HepG2 (cell line): ENCODE data around the gene PDLIM4. TPM values are rescaled to one million over a fixed set of nuclear protein-coding genes. Genes with fewer than 3 reads are reported as not detected.

Experiments
- DR1 ChIP-seq: sonication (generic); formaldehyde crosslinking; IDR thresholded peaks from 2 replicates; pipeline ENCODE4 v1.8.0; 2021; ENCODE audit warnings: mild to moderate bottlenecking, missing genetic modification reagents, inconsistent platforms
- HMGA1 ChIP-seq: sonication (generic); formaldehyde crosslinking; conservative IDR thresholded peaks from 2 replicates; pipeline ENCODE4 v1.4.0; 2020; ENCODE audit warnings: missing genetic modification reagents
- NFATC3 ChIP-seq: sonication (generic); formaldehyde crosslinking; IDR thresholded peaks from 2 replicates; pipeline ENCODE4 v1.5.1; 2020; ENCODE audit warnings: mild to moderate bottlenecking, missing genetic modification reagents
- REL ChIP-seq: sonication (generic); formaldehyde crosslinking; conservative IDR thresholded peaks from 2 replicates; pipeline ENCODE4 v1.8.0; 2022; ENCODE audit warnings: mild to moderate bottlenecking, missing genetic modification reagents, moderate library complexity
- RFX1 ChIP-seq: fragments of 450-650 bp; IDR thresholded peaks from 2 replicates; pipeline ENCODE4 v1.6.1; 2017
- ZFP37 ChIP-seq: sonication (generic); formaldehyde crosslinking; IDR thresholded peaks from 2 replicates; pipeline ENCODE4 v1.4.0; 2020; ENCODE audit warnings: missing genetic modification reagents, borderline replicate concordance
- ZNF430 ChIP-seq: sonication (generic); formaldehyde crosslinking; IDR thresholded peaks from 2 replicates; pipeline ENCODE4 v1.9.0; 2021; ENCODE audit warnings: mild to moderate bottlenecking, missing genetic modification reagents
- ZNF619 ChIP-seq: sonication (generic); formaldehyde crosslinking; IDR thresholded peaks from 2 replicates; pipeline ENCODE4 v1.4.0; 2020; ENCODE audit warnings: mild to moderate bottlenecking, missing genetic modification reagents
- ZNF674 ChIP-seq: sonication (generic); formaldehyde crosslinking; IDR thresholded peaks from 2 replicates; pipeline ENCODE4 v1.5.0; 2020; ENCODE audit warnings: low read depth, mild to moderate bottlenecking, missing genetic modification reagents
- polyA plus RNA-seq, 8 experiments: library from polyadenylated mRNA; depleted of rRNA in 3 of 8; stranded (reverse) in 7 of 8; unstranded in 1 of 8; fragments of >200 nt; fragmentation: Illumina TruSeq in 4 of 8; extraction: Trizol in 4 of 8; gene quantifications; 2 replicates each; pipeline versions ENCODE4 v1.2.1 to v1.2.3, GENCODE V29; 2011 to 2016; ENCODE audit warnings: low read depth in 4 of 8, missing spikeins in 1 of 8, mixed read lengths in 1 of 8; ENCODE audit not compliant: insufficient read depth in 1 of 8
- total RNA-seq, 5 experiments: library from RNA; depleted of rRNA; stranded (reverse); fragments of >200 nt; fragmentation: Illumina TruSeq; extraction: Trizol; gene quantifications; 2 replicates each; pipeline ENCODE4 v1.2.3, GENCODE V29; 2016; ENCODE audit warnings: low read depth in 1 of 5
- TF ChIP-seq, protein P1 (sequence below): sonication (generic); formaldehyde crosslinking; IDR thresholded peaks from 2 replicates; pipeline ENCODE4 v1.4.0; 2020; ENCODE audit warnings: missing genetic modification reagents
- TF ChIP-seq, protein P2 (sequence below): sonication (generic); formaldehyde crosslinking; IDR thresholded peaks from 2 replicates; pipeline ENCODE4 v1.8.0; 2022; ENCODE audit warnings: missing genetic modification reagents, mild to moderate bottlenecking, borderline replicate concordance
- TF ChIP-seq, protein P3 (sequence below): sonication (generic); formaldehyde crosslinking; IDR thresholded peaks from 2 replicates; pipeline ENCODE4 v1.4.0; 2020; ENCODE audit warnings: low read depth, missing genetic modification reagents
- TF ChIP-seq, protein P4 (sequence below): IDR thresholded peaks from 2 replicates; pipeline ENCODE4 v1.6.1; 2016
- TF ChIP-seq, protein P5 (sequence below): sonication (generic); formaldehyde crosslinking; IDR thresholded peaks from 2 replicates; pipeline ENCODE4 v1.5.1; 2020; ENCODE audit warnings: missing genetic modification reagents, mild to moderate bottlenecking, borderline replicate concordance
- TF ChIP-seq, protein P6 (sequence below): IDR thresholded peaks from 2 replicates; pipeline ENCODE4 v1.6.1; 2016; ENCODE audit warnings: control low read depth

PDLIM4 gene
- total and polyA plus RNA-seq, 2 of the 13 experiments (the other 11 are each of a cell fraction or from before 2014, with no cell fraction given) = 1.1 to 2.3 TPM

DNA sequence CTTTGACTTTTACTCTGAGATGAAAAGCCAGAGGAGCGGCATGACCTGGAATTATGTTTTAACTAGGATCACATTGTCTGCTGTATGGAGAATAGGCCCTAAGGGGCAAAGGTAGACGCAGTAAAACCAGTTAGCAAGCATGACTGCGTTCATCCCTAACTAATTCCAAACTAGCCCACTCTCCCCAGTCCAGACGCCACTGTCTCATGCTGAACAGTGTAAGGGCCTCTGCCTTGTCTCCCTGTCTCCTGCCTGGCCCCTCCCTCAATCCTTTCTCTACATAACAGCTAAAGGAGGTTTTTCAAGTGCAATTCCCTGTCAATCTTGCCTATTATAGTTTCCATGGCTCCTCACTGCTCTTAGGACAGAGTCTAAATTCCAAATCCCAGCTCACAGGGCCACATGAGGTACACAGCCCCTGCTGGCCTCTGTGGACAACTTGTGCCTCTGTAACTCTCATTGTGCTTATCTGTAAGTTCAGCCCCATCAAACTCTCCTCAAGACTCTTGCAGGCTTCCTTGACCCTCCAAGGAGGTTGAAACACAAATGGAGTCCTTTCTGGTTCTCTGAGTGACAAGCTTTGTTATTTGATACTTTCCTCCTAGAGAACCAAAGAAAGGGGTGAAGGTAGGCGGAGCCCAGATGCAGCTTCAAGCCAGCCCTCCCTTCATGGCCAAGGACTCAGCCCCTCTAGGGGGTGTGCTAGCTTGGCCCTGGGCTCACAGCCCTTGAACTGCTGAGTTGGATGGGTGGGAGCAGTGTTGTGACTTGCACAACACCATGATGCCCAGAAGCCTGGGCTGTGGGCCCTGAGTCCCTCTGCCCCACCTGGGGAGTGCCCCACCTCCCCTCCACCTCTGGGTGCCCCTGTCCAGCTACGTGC is 20.7 kb downstream of the PDLIM4 start (continued):
- TF ChIP-seq, protein P1, sequence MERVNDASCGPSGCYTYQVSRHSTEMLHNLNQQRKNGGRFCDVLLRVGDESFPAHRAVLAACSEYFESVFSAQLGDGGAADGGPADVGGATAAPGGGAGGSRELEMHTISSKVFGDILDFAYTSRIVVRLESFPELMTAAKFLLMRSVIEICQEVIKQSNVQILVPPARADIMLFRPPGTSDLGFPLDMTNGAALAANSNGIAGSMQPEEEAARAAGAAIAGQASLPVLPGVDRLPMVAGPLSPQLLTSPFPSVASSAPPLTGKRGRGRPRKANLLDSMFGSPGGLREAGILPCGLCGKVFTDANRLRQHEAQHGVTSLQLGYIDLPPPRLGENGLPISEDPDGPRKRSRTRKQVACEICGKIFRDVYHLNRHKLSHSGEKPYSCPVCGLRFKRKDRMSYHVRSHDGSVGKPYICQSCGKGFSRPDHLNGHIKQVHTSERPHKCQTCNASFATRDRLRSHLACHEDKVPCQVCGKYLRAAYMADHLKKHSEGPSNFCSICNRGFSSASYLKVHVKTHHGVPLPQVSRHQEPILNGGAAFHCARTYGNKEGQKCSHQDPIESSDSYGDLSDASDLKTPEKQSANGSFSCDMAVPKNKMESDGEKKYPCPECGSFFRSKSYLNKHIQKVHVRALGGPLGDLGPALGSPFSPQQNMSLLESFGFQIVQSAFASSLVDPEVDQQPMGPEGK = no peak
- no peak for TF ChIP-seq ZNF674 (CRISPR knock-in tag)
- no peak for TF ChIP-seq NFATC3
- TF ChIP-seq, protein P2, sequence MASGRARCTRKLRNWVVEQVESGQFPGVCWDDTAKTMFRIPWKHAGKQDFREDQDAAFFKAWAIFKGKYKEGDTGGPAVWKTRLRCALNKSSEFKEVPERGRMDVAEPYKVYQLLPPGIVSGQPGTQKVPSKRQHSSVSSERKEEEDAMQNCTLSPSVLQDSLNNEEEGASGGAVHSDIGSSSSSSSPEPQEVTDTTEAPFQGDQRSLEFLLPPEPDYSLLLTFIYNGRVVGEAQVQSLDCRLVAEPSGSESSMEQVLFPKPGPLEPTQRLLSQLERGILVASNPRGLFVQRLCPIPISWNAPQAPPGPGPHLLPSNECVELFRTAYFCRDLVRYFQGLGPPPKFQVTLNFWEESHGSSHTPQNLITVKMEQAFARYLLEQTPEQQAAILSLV (CRISPR knock-in tag) = no peak
- TF ChIP-seq, protein P3, sequence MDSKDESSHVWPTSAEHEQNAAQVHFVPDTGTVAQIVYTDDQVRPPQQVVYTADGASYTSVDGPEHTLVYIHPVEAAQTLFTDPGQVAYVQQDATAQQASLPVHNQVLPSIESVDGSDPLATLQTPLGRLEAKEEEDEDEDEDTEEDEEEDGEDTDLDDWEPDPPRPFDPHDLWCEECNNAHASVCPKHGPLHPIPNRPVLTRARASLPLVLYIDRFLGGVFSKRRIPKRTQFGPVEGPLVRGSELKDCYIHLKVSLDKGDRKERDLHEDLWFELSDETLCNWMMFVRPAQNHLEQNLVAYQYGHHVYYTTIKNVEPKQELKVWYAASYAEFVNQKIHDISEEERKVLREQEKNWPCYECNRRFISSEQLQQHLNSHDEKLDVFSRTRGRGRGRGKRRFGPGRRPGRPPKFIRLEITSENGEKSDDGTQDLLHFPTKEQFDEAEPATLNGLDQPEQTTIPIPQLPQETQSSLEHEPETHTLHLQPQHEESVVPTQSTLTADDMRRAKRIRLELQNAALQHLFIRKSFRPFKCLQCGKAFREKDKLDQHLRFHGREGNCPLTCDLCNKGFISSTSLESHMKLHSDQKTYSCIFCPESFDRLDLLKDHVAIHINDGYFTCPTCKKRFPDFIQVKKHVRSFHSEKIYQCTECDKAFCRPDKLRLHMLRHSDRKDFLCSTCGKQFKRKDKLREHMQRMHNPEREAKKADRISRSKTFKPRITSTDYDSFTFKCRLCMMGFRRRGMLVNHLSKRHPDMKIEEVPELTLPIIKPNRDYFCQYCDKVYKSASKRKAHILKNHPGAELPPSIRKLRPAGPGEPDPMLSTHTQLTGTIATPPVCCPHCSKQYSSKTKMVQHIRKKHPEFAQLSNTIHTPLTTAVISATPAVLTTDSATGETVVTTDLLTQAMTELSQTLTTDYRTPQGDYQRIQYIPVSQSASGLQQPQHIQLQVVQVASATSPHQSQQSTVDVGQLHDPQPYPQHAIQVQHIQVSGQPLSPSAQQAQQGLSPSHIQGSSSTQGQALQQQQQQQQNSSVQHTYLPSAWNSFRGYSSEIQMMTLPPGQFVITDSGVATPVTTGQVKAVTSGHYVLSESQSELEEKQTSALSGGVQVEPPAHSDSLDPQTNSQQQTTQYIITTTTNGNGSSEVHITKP (CRISPR knock-in tag) = no peak
- TF ChIP-seq REL (CRISPR knock-in tag) = no peak
- TF ChIP-seq, protein P4, sequence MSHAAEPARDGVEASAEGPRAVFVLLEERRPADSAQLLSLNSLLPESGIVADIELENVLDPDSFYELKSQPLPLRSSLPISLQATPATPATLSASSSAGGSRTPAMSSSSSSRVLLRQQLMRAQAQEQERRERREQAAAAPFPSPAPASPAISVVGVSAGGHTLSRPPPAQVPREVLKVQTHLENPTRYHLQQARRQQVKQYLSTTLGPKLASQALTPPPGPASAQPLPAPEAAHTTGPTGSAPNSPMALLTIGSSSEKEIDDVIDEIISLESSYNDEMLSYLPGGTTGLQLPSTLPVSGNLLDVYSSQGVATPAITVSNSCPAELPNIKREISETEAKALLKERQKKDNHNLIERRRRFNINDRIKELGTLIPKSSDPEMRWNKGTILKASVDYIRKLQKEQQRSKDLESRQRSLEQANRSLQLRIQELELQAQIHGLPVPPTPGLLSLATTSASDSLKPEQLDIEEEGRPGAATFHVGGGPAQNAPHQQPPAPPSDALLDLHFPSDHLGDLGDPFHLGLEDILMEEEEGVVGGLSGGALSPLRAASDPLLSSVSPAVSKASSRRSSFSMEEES = no peak
- no peak for TF ChIP-seq ZNF619
- peak; percentile 24; the same call in 1 of the 2 replicates for TF ChIP-seq RFX1
- TF ChIP-seq ZFP37 (CRISPR knock-in tag) = no peak
- TF ChIP-seq DR1 = no peak
- TF ChIP-seq, protein P5, sequence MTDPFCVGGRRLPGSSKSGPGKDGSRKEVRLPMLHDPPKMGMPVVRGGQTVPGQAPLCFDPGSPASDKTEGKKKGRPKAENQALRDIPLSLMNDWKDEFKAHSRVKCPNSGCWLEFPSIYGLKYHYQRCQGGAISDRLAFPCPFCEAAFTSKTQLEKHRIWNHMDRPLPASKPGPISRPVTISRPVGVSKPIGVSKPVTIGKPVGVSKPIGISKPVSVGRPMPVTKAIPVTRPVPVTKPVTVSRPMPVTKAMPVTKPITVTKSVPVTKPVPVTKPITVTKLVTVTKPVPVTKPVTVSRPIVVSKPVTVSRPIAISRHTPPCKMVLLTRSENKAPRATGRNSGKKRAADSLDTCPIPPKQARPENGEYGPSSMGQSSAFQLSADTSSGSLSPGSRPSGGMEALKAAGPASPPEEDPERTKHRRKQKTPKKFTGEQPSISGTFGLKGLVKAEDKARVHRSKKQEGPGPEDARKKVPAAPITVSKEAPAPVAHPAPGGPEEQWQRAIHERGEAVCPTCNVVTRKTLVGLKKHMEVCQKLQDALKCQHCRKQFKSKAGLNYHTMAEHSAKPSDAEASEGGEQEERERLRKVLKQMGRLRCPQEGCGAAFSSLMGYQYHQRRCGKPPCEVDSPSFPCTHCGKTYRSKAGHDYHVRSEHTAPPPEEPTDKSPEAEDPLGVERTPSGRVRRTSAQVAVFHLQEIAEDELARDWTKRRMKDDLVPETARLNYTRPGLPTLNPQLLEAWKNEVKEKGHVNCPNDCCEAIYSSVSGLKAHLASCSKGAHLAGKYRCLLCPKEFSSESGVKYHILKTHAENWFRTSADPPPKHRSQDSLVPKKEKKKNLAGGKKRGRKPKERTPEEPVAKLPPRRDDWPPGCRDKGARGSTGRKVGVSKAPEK (CRISPR knock-in tag) = no peak
- no peak for TF ChIP-seq HMGA1 (CRISPR knock-in tag)
- TF ChIP-seq, protein P6, sequence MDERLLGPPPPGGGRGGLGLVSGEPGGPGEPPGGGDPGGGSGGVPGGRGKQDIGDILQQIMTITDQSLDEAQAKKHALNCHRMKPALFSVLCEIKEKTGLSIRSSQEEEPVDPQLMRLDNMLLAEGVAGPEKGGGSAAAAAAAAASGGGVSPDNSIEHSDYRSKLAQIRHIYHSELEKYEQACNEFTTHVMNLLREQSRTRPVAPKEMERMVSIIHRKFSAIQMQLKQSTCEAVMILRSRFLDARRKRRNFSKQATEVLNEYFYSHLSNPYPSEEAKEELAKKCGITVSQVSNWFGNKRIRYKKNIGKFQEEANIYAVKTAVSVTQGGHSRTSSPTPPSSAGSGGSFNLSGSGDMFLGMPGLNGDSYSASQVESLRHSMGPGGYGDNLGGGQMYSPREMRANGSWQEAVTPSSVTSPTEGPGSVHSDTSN (CRISPR knock-in tag) = peak; percentile 52; the same call in 1 of the 2 replicates
- TF ChIP-seq ZNF430 (CRISPR knock-in tag) = 0 out of 2 replicates have a peak, but pooled peaks have one; percentile 48
